ENCODE measurements around the gene STX4.

DNA sequence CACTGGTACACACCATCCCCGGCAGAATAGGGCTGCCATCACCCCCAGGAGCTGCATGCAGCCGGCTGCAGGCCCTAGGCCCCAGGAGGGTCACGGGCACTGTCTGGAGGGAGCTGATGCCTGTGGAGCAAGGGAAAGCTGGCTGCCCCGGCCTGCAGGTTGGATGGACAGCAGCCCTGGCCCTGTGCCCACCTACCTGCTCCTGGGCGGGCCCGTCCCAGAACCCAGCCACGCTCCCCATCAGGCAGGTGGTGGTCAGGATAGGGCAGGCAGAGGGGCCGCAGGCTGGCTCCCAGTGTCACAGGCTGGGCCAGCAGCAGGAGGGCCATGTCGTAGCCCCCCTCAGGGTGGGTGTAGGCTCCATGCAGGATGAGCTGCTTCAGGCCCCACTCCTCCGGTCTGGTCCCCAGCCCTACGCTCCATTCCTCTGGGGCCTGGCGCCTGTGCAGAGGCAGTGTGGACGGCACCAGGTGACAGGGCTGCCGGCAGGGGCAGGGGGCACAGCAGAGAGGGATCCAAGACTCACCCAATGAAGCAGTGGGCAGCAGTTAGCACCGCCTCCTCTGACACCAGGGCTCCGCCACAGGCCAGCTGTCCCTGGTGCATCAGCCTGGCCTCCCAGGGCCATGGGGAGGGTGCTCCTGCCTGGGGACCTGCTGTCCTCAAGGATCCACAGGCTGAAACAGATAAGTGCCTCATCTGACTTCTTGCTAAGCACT is 51.4 kb downstream of the STX4 start:
- TF ChIP-seq SUZ12 (IDR thresholded peaks at IDR 0.05; ENCODE audit: extremely low read depth, insufficient read depth, insufficient read length), result no peak
- TF ChIP-seq YY1 (IDR thresholded peaks at IDR 0.05; ENCODE audit: insufficient read depth, insufficient read length), result no peak
- TF ChIP-seq ZNF274 (IDR thresholded peaks at IDR 0.05; ENCODE audit: low read depth, low read length), result no peak

All from NT2/D1 (cell line).